SU-DHL-6 (cell line): ENCODE measurements around the gene FHL1.
"Not testable (repeated sequence)": the region's sequence is repeated elsewhere in the genome, so short reads cannot be mapped to it uniquely, and the experiment has no call there.

Source experiments
- H2AFZ ChIP-seq: fragments of 200-600 bp; sonication (generic); 2 replicates; pipeline ENCODE4 v1.6.1; 2014; ENCODE audit warnings: low read depth, mild to moderate bottlenecking, moderate library complexity, mixed read lengths, antibody characterized with exemption, low read length; ENCODE audit not compliant: severe bottlenecking
- H3F3A ChIP-seq: fragments of 200-600 bp; shearing (Covaris generic); 2 replicates; pipeline ENCODE4 v1.6.0; 2016; ENCODE audit warnings: antibody characterized with exemption, mild to moderate bottlenecking; ENCODE audit not compliant: insufficient read depth
- H3K27ac ChIP-seq: fragments of 200-600 bp; sonication (generic); 2 replicates; pipeline ENCODE4 v1.5.1; 2016; ENCODE audit warnings: low read depth, mild to moderate bottlenecking, low read length, moderate library complexity, mixed read lengths
- H3K27me3 ChIP-seq: fragments of 200-600 bp; sonication (generic), shearing (Covaris generic); 2 replicates; pipeline ENCODE4 v1.6.0; 2014; ENCODE audit warnings: mild to moderate bottlenecking, low read length
- H3K36me3 ChIP-seq: fragments of 200-600 bp; sonication (generic); 2 replicates; pipeline ENCODE4 v1.6.1; 2014; ENCODE audit warnings: mild to moderate bottlenecking, low read length, mixed read lengths
- H3K4me2 ChIP-seq: fragments of 300-600, 200-600 bp; shearing (Covaris generic), sonication (generic); 2 replicates; pipeline ENCODE4 v1.6.0; 2014; ENCODE audit warnings: low read length, low read depth, mild to moderate bottlenecking; ENCODE audit not compliant: poor library complexity, severe bottlenecking
- H3K4me3 ChIP-seq: fragments of 200-600 bp; sonication (generic); 2 replicates; pipeline ENCODE4 v1.5.1; 2014; ENCODE audit warnings: antibody characterized with exemption, low read length, mild to moderate bottlenecking, mixed read lengths; ENCODE audit not compliant: insufficient read depth, poor library complexity, severe bottlenecking
- H3K79me2 ChIP-seq: fragments of 200-600 bp; sonication (generic); 2 replicates; pipeline ENCODE4 v1.6.1; 2014; ENCODE audit warnings: mild to moderate bottlenecking, low read length, moderate library complexity; ENCODE audit not compliant: insufficient read depth
- H3K9ac ChIP-seq: fragments of 200-600 bp; sonication (generic); 2 replicates; pipeline ENCODE4 v1.7.0; 2014; ENCODE audit warnings: mild to moderate bottlenecking, low read length
- H3K9me2 ChIP-seq: fragments of 200-600 bp; sonication (generic); replicated peaks from 2 replicates; pipeline ENCODE4 v1.6.1; 2014; ENCODE audit warnings: low read length; ENCODE audit not compliant: insufficient read depth
- H3K9me3 ChIP-seq: fragments of 200-600 bp; sonication (generic); 2 replicates; pipeline ENCODE4 v1.6.1; 2014; ENCODE audit warnings: low read length, mixed read lengths; ENCODE audit not compliant: insufficient read depth
- H4K20me1 ChIP-seq: fragments of 200-600 bp; sonication (generic); 2 replicates; pipeline ENCODE4 v1.6.1; 2014; ENCODE audit warnings: low read depth, mild to moderate bottlenecking, antibody characterized with exemption, low read length, moderate library complexity, mixed read lengths
- CTCF ChIP-seq: fragments of 200-600 bp; sonication (generic); IDR thresholded peaks from one replicate; pipeline ENCODE4 v1.5.1; 2017; ENCODE audit warnings: antibody characterized with exemption, mild to moderate bottlenecking, low read length, moderate library complexity; ENCODE audit not compliant: insufficient read depth, poor library complexity, severe bottlenecking
- EZH2phosphoT487 ChIP-seq: fragments of 200-600 bp; sonication (generic), shearing (Covaris generic); conservative IDR thresholded peaks from 2 replicates; pipeline ENCODE4 v1.6.1; 2018; ENCODE audit warnings: mild to moderate bottlenecking, antibody characterized with exemption, low read length, moderate library complexity, mixed read lengths

The FHL1 gene

GRCh38 chrX:136166221-136166855 is 19.0 kb downstream of the FHL1 start:
- no peak overlapping the region for H2AFZ ChIP-seq
- no peak overlapping the region for H3K9ac ChIP-seq
- H3K4me3 ChIP-seq, result no peak overlapping the region
- H3K9me3 ChIP-seq, result no peaks in the 10 kb centered on the region
- no peaks in the 10 kb centered on the region for H3K79me2 ChIP-seq
- H3K36me3 ChIP-seq, result no peaks in the 10 kb centered on the region
- no peaks in the 10 kb centered on the region for H3F3A ChIP-seq
- H4K20me1 ChIP-seq, result no peaks in the 10 kb centered on the region
- no peaks in the 10 kb centered on the region for H3K9me2 ChIP-seq
- TF ChIP-seq EZH2phosphoT487, result no peak
- no peak for TF ChIP-seq CTCF
- H3K27ac ChIP-seq, result no peak overlapping the region
- H3K27me3 ChIP-seq, result no peaks in the 10 kb centered on the region
- no peak overlapping the region for H3K4me2 ChIP-seq

GRCh38 chrX:136167989-136168388 is 20.7 kb downstream of the FHL1 start:
- not testable (repeated sequence) for H3K79me2 ChIP-seq, H3K9me3 ChIP-seq, H3K4me3 ChIP-seq, H4K20me1 ChIP-seq, H3K36me3 ChIP-seq, H3K27ac ChIP-seq, H3K4me2 ChIP-seq, H3K9me2 ChIP-seq, H2AFZ ChIP-seq, H3K27me3 ChIP-seq, H3K9ac ChIP-seq, H3F3A ChIP-seq

GRCh38 chrX:136168929-136169735 is 21.8 kb downstream of the FHL1 start:
- Histone ChIP-seq H3F3A (no peaks in the 10 kb centered on the region), H3K79me2 (no peaks in the 10 kb centered on the region), H2AFZ (no peak overlapping the region), H3K36me3 (no peaks in the 10 kb centered on the region), H3K27ac (no peak overlapping the region), H4K20me1 (no peaks in the 10 kb centered on the region), H3K9me3 (no peaks in the 10 kb centered on the region), H3K4me2 (no peak overlapping the region), H3K9me2 (no peaks in the 10 kb centered on the region), H3K4me3 (no peak overlapping the region), H3K27me3 (no peaks in the 10 kb centered on the region), H3K9ac (no peak overlapping the region)
- TF ChIP-seq CTCF (no peak), EZH2phosphoT487 (no peak)
